Effector memory CD4-positive, alpha-beta T cell (primary cell): ENCODE results near the gene COL8A2.
A peak's percentile ranks its signal among the peaks of the same experiment; 100 is the strongest.
"Not testable (repeated sequence)": the region's sequence is repeated elsewhere in the genome, so short reads cannot be mapped to it uniquely, and the experiment has no call there.

ENCODE experiments used
- DNase-seq, 3 donors: peaks; one replicate each; pipeline ENCODE4 v3.0.0-alpha.2; 2020
- H3K27ac ChIP-seq: 2 replicates; pipeline ENCODE4 v1.7.0; 2013; ENCODE audit warnings: mild to moderate bottlenecking, low read length, moderate library complexity; ENCODE audit not compliant: insufficient read depth, poor library complexity, severe bottlenecking
- H3K27me3 ChIP-seq: replicated peaks from 2 replicates; pipeline ENCODE4 v1.7.0; 2013; ENCODE audit warnings: mild to moderate bottlenecking, low read length; ENCODE audit not compliant: insufficient read depth, control insufficient read depth, poor library complexity, severe bottlenecking
- H3K36me3 ChIP-seq: 2 replicates; pipeline ENCODE4 v1.7.0; 2013; ENCODE audit warnings: mild to moderate bottlenecking, low read length, moderate library complexity; ENCODE audit not compliant: control insufficient read depth, insufficient read depth
- H3K4me1 ChIP-seq: 2 replicates; pipeline ENCODE4 v1.7.0; 2013; ENCODE audit warnings: low read length, mild to moderate bottlenecking; ENCODE audit not compliant: control insufficient read depth, insufficient read depth, poor library complexity, severe bottlenecking
- H3K4me3 ChIP-seq: 2 replicates; pipeline ENCODE4 v1.7.0; 2013; ENCODE audit warnings: low read length, low read depth, mild to moderate bottlenecking; ENCODE audit not compliant: insufficient read depth, poor library complexity, severe bottlenecking
- H3K9me3 ChIP-seq: 2 replicates; pipeline ENCODE4 v1.7.0; 2013; ENCODE audit warnings: mild to moderate bottlenecking, low read length, moderate library complexity; ENCODE audit not compliant: control insufficient read depth

Gene COL8A2

GRCh38 chr1:36164361-36164760, 39.3 kb upstream of the COL8A2 start:
- Histone ChIP-seq H3K27ac (peak overlapping the region; percentile 10), H3K9me3 (no peaks in the 10 kb centered on the region), H3K4me1 (peaks cover 39% of the 10 kb centered on the region), H3K27me3 (no peaks in the 10 kb centered on the region), H3K36me3 (peaks cover 3% of the 10 kb centered on the region), H3K4me3 (no peak overlapping the region)
- no peak for DNase-seq

DNA sequence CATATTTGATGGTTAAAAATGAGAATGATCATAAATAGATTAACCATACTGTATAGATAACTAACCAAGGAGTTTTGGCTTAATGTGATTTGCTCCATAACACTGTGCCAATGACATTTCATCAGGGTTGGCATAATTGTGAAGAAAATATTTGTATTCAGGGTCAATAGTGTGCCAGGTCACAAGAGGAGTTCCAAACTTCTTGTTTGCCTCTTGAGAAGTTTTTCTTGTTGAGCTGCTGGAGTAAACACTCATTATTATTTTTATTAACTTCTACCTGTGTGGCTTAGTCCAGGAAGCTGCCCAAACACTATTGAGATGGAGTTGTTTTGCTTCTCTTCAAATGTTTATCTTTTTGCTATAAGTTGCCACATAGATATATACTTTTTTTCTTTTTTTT, 38.4 kb upstream of the COL8A2 start:
- Histone ChIP-seq H3K36me3 (peaks cover 3% of the 10 kb centered on the region), H3K27ac (peak overlapping the region; percentile 78), H3K4me3 (no peak overlapping the region)

DNA sequence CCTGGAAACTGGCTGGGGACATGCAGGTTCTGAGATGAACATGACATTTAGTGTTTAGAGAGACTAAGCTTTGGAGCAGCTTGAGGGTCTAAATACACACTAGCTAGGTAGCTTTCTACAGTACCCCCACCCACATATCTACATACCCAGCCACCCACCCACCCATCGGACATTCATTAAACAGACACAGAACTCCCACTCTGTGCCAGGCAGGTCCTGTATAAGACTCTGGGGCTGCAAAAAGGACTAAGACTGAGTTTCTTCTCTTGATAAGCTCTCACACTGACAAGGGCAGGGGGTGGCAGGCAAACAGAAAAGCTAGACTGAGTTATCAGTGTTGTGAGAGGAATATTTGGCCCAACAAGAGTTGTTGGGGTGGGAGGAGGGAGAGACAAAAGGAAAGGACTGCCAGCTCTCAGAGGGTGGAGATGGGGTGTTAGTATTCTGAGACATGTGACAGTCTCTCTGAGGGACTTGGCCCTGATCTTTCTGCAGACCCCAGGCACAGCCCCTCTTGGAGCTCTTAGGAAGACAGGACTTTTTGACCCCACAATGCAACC, 37.7 kb upstream of the COL8A2 start:
- Histone ChIP-seq H3K4me3 (no peak overlapping the region), H3K4me1 (peaks cover 53% of the 10 kb centered on the region), H3K27ac (peak overlapping the region; percentile 78), H3K9me3 (no peaks in the 10 kb centered on the region), H3K27me3 (no peaks in the 10 kb centered on the region), H3K36me3 (peaks cover 3% of the 10 kb centered on the region)
- no peak for DNase-seq

More for the DNA sequence above, 38.4 kb upstream of the COL8A2 start:
- H3K27me3 ChIP-seq = no peaks in the 10 kb centered on the region
- H3K4me1 ChIP-seq = peaks cover 46% of the 10 kb centered on the region
- H3K9me3 ChIP-seq = no peaks in the 10 kb centered on the region
- DNase-seq = no peak

- DNase-seq = peak in 1 of 3 donors; percentile 38
- H3K36me3 ChIP-seq = no peaks in the 10 kb centered on the region
- H3K9me3 ChIP-seq = no peaks in the 10 kb centered on the region
- H3K4me3 ChIP-seq = peak overlapping the region; percentile 44
- H3K27ac ChIP-seq = peak overlapping the region; percentile 78
- H3K27me3 ChIP-seq = no peaks in the 10 kb centered on the region
- peaks cover 59% of the 10 kb centered on the region for H3K4me1 ChIP-seq
These were observed 36.9 kb upstream of the COL8A2 start for GRCh38 chr1:36161641-36162531.

GRCh38 chr1:36160949-36161485, 36.0 kb upstream of the COL8A2 start:
- peaks cover 59% of the 10 kb centered on the region for H3K4me1 ChIP-seq
- H3K9me3 ChIP-seq = no peaks in the 10 kb centered on the region
- H3K36me3 ChIP-seq = no peaks in the 10 kb centered on the region
- DNase-seq = peak; percentile 39 to 56 (median 50)
- H3K4me3 ChIP-seq = peak overlapping the region; percentile 44
- no peaks in the 10 kb centered on the region for H3K27me3 ChIP-seq
- H3K27ac ChIP-seq = peak overlapping the region; percentile 78

- Histone ChIP-seq H3K27ac (peak overlapping the region; percentile 78), H3K4me3 (peak overlapping the region; percentile 44), H3K9me3 (no peaks in the 10 kb centered on the region), H3K4me1 (peaks cover 59% of the 10 kb centered on the region), H3K36me3 (no peaks in the 10 kb centered on the region), H3K27me3 (no peaks in the 10 kb centered on the region)
- DNase-seq = no peak
These were observed 35.4 kb upstream of the COL8A2 start for GRCh38 chr1:36160388-36160948.

GRCh38 chr1:36159614-36160387, 34.8 kb upstream of the COL8A2 start:
- no peaks in the 10 kb centered on the region for H3K27me3 ChIP-seq
- peak overlapping the region; percentile 78 for H3K27ac ChIP-seq
- H3K4me3 ChIP-seq = peak overlapping the region; percentile 44
- peaks cover 65% of the 10 kb centered on the region for H3K4me1 ChIP-seq
- H3K36me3 ChIP-seq = no peaks in the 10 kb centered on the region
- H3K9me3 ChIP-seq = no peaks in the 10 kb centered on the region
- no peak for DNase-seq

- Histone ChIP-seq H3K4me1 (peaks cover 69% of the 10 kb centered on the region), H3K27ac (peak overlapping the region; percentile 97)
- not testable (repeated sequence) for H3K27me3 ChIP-seq, H3K9me3 ChIP-seq, H3K4me3 ChIP-seq, DNase-seq, H3K36me3 ChIP-seq
These were observed 33.8 kb upstream of the COL8A2 start for GRCh38 chr1:36158827-36159252.

DNA sequence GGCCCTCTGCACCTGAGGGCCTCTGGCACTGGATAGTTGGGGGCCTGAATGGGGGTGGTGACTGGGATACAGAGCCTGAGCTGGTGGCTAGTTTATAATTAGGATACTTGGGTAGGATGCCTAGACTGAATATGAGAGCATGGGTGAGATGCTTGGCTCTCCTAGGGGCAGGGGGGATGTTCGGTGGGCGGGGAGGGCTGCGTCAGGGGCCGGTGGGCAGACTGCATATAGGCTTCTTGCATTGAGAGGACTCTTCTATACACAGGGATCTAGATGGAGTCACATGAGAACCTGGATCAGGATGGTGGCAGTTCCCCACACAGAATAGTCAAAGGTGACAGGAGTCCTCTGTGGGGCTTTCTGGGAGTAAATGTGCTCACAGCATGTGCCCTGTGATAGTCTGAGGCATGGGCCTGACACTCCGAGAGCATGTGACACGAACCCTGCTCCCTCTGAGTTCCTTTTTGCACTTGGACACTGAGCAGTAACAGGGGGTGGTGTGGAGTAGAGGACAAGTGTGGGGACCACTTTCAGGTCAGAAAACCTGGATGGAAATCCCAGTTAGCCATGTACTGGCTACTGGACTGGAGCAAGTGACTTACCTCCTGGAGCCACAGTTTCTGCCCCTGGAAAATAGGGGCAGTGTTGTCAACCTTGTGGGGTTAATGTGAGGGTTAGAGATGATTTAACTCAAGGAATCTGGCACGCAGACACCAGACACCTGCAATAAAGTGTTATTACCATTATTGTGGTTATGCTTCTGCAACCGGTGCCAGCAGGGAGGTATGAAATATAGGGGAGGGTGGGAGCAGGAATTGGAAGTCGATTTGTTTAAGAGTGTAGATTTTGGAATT, 33.2 kb upstream of the COL8A2 start:
- no peak for DNase-seq
- Histone ChIP-seq H3K4me3 (peak overlapping the region; percentile 91), H3K4me1 (peaks cover 67% of the 10 kb centered on the region), H3K9me3 (no peaks in the 10 kb centered on the region), H3K27me3 (no peaks in the 10 kb centered on the region), H3K36me3 (no peaks in the 10 kb centered on the region), H3K27ac (peak overlapping the region; percentile 97)
